GM21381 (cell line): Measurements from ENCODE around the gene VDAC2.

Experiments used
- ATAC-seq: cut with Tn5 transposase; IDR thresholded peaks from one replicate; pipeline ENCODE4 v1.9.1; 2021; ENCODE audit warnings: mild to moderate bottlenecking, moderate library complexity; ENCODE audit not compliant: unreplicated experiment

The VDAC2 gene

GRCh38 chr10:75246506-75246905, 35.9 kb downstream of the VDAC2 start:
- ATAC-seq: no peak

GRCh38 chr10:75247797-75248196, 37.2 kb downstream of the VDAC2 start:
- no peak for ATAC-seq

GRCh38 chr10:75250934-75251333, 40.3 kb downstream of the VDAC2 start:
- no peak for ATAC-seq

- ATAC-seq: no peak
Measured at GRCh38 chr10:75253281-75254220, 43.0 kb downstream of the VDAC2 start.

GRCh38 chr10:75254739-75255138, 44.1 kb downstream of the VDAC2 start:
- no peak for ATAC-seq

- ATAC-seq: no peak
Measured at GRCh38 chr10:75260990-75261389, 50.4 kb downstream of the VDAC2 start.

- ATAC-seq: no peak
Measured at GRCh38 chr10:75261813-75262705, 51.5 kb downstream of the VDAC2 start.

- ATAC-seq: no peak
Measured at GRCh38 chr10:75263806-75264205, 53.2 kb downstream of the VDAC2 start.

GRCh38 chr10:75265856-75266255, 55.3 kb downstream of the VDAC2 start:
- no peak for ATAC-seq

- ATAC-seq: no peak
Measured at GRCh38 chr10:75266945-75267344, 56.3 kb downstream of the VDAC2 start.

GRCh38 chr10:75269605-75270004, 59.0 kb downstream of the VDAC2 start:
- no peak for ATAC-seq

- no peak for ATAC-seq
Measured at GRCh38 chr10:75272094-75272493, 61.5 kb downstream of the VDAC2 start.

- ATAC-seq: no peak
Measured at GRCh38 chr10:75272896-75273295, 62.3 kb downstream of the VDAC2 start.

GRCh38 chr10:75276069-75276872, 65.7 kb downstream of the VDAC2 start:
- ATAC-seq: no peak

- ATAC-seq: no peak
Measured at GRCh38 chr10:75280236-75280635, 69.6 kb downstream of the VDAC2 start.
